Amniotic stem cell (primary cell): ENCODE data around the gene TMEM107.
"Not testable (repeated sequence)": the region's sequence is repeated elsewhere in the genome, so short reads cannot be mapped to it uniquely, and the experiment has no call there.

Experiments used
- DNase-seq: peaks from one replicate; lab custom pipeline; 2025; lab: John Stamatoyannopoulos, UW

Gene TMEM107

DNA sequence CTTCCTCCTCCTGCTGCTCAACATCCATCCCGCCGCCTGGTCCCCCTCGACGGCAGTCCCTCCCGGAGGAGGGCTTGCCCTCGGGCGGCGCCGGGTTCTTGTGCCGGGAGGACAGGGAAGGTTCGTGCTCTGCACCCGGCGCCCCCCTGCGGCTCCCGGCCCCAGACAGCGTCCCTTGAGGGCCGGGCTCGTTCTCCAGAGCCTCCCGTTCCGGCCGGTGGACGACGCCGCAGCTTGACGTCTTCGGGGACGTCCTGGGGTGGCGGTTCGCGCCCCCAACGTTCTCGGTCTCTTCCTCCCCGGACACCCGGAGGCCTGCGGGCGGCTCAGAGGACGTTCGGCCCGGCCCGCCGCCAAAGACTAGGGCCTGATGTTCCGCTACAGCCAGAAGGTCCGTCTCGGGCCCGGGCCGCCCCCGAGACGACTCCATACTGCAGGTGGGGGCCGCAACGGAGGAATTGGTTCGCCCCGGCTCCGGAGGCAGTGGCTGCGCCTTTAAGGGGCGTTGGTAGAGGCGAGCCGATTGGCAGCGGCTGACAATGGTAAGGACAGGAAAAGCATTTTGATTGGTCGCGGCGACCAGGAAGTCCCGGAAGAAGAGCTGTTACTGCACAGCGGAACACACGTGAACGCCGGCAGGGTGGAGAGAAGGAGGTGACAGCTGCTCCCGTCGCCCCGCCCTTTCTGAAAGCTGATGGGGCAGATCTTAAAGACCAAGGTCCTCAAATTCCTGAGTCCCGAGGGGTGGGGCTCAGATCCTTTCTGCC lies 13.7 kb upstream of the TMEM107 start, which contains the start of gene BORCS6:
BORCS6 (minus strand) TSS at position 470 of the 767 bp plus-strand sequence; CDS start at position 430, 40 bp downstream.
- peak; percentile 94 for DNase-seq

DNA sequence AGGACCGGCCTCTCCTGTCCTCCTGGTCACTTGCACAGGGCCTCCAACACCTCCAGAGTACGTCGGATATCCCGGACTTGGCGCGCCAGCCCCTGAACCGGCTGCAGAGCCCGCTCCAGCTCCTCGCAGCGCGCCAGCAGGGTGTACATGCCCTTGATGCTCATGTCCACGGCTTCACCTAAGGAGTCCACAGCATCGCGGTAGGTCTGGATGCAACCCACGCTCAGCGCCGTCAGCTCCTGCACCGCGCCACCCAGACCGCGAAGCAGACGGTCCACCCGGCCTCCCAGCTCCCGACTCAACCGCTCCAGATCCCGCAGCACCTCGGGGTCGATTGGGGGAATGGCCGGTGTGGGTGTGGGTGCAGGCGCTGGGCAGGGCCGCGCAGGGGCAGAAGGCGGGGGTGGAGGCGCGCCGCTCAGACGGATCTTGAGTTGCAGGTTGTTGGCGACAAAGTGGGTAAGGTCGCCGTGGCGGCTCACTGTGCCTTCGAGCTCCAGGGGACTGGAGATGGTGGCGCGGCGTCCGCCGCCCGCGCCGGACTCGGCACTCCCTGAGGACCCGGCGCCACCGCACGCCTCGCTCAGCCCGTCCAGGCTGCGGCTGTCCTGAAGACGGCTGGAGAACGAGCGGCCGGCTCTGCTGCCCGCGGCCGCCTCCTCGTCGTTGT lies 13.0 kb upstream of the TMEM107 start:
- DNase-seq, result no peak

DNA sequence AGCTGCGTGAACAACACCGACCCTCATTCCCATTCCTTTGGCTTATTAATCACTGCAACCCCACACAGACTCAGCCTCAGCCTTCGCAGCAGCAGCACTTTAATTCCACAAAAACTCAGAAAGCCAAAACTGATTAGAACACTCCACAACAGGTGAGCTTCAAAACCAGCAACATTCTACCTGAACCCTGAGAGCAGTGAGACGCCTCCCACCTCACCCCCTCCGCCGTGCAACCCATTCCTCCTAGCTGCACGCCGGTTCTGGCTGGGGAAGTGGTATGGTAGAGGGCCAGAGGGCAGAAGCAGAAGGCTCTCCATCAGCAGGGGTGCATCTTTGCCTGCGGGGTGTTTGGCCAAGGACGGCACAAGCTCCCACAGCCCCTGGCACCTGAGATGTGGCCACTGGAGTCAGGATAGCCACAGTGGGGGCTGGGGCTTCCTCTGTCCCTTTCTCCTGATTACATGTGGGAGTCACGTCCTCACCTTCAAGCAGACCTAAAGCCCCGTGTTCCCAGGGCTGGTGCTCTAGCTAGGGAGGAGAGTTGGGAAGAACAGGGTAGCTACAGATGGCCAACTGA lies 12.2 kb upstream of the TMEM107 start:
- DNase-seq, result no peak

DNA sequence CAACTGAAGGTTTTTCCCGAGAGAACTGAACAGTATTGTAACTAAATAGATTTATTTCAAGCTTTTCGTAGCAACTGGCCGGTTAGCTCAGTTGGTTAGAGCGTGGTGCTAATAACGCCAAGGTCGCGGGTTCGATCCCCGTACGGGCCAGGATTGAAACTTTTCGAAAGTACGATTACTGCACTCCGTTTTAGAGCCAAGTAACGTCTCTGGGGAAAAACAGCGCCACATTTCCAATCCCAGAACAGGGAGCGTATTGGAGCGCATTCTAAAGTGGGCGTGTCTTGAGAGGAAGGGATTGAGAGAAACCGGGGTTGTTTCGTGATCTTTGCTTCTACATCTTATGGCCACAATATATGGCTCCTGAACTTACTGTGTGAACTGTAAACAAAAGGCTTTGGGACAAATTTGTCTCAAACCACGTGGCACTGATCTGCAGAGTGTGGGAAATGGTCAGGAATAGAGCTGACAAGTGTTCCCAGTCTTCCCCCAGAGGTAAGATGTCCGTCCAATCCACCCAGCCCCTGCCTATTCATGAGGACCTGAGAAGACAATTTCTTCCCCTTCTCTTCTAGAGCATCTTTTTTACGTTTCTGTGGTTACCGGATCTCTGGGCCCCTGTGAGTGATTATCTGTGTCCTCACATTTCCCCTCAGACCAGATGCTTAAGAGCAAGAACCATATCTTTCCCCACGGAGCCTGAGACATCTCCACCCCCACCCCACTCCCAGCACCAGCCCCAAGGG lies 11.5 kb upstream of the TMEM107 start:
- DNase-seq, result peak; percentile 99

DNA sequence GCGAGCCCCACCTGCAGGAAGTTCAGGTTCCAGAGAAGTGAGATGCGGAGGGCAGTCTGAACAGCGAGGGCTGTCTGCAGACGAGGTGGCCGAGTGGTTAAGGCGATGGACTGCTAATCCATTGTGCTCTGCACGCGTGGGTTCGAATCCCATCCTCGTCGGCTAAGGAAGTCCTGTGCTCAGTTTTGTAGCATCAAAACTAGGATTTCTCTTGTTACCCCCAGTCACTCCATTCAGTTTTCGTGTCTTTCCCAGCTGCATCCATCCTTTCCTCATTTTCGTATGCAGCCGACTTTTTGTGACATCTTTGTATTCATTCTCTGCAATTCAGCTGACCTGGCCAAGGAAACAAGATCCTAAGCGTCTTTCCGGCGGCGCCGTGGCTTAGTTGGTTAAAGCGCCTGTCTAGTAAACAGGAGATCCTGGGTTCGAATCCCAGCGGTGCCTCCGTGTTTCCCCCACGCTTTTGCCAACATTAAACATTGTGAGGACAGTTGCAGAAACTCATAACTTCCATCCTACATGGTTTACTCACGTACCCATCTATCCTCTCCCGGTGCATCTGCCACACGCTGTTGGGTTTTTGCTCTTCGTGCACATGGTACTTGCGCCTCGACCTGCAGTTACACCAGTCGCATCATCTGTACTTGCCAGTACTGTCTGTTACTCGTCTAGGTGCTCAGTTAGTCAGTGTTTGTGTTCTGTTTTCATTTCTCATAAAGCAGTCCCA lies 10.8 kb upstream of the TMEM107 start:
- DNase-seq, result peak; percentile 96

DNA sequence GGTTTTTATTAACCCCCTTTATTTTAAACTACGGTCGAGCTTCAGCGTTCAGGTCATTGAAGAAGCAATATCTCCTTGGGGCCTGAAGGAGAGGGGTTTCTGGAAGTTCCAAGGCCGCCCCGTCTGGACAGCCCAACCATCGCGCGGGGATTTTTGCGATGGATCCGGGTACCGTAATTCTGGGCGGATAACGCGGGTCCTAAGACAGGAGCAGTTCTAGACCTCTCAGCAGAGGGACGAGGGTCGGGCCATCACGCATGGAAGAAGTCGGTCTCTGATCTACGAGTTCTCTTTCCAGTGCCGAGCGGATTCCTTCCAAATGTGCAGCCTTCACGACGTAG lies 10.2 kb upstream of the TMEM107 start:
- DNase-seq, result no peak

DNA sequence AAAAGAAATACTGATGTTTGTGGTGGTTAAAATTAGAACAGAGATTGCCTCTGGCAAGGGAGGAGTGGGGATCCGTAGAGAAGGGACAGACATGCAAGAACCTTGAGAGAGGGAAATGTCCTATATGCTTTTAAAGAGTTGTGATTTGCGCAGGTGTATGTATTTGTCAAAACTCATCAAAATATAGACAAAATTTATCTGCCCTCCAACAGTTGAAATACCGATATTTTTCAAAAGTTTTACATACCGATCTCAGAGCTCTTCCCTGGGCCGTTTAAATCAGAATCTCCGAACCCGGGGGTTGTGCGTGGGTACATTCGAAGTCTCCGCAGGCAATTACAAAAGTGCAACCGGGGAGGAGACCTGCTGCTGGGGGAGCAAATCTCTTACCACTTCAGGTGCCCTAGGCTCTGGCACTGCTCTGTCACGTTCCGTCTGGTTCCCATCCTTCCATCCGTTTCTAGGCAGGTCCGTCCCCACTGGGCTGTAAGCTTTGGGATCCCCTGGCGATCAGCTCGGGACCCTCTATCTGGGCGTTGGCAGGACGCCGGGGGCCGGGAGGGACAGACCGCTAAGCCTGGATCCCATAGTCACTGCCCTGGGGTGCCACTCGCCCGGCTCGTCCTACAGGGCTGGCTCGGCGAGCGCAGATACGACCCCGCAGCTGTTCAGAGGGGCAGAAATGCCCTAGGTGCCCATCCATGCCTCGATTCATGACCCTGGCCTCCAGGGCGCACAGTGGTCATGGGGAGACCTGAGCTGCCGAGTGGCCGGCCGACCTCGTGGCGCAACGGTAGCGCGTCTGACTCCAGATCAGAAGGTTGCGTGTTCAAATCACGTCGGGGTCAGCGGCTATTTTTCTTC lies 9.6 kb upstream of the TMEM107 start:
- no peak for DNase-seq

DNA sequence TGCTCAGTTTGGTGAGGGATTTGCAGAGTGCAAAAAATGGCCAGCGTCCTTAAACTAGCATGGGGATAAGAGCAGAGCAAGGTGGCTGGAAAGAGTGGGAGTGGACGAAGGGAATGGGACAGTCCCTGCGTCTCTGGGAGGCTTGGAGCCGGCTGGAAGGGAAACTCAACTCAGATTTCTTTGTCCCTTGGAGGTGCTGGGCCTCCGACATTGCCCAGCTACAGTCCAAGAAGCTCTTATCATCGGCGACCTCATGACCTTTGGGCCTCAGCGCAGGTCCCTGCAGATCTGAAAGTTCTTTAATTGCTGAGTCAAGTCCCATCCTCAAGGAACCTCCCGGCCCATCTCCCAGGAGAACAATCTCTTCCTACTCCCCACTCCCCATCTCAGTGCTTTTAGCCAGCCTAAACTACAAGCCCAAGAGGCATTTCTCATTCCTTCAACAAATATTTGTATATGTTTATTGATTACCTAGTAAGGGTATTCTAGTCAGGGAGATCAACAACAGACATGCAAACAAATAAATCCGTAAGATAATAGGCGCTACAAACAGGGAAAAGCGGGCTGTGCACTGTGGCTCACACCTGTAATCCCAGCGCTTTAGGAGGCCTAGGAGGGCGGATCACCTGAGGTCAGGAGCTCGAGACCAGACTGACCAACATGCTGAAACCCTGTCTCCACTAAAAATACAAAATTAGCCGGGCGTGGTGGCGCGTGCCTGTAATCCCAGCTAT lies 985 bp upstream of the TMEM107 start:
- no peak for DNase-seq

DNA sequence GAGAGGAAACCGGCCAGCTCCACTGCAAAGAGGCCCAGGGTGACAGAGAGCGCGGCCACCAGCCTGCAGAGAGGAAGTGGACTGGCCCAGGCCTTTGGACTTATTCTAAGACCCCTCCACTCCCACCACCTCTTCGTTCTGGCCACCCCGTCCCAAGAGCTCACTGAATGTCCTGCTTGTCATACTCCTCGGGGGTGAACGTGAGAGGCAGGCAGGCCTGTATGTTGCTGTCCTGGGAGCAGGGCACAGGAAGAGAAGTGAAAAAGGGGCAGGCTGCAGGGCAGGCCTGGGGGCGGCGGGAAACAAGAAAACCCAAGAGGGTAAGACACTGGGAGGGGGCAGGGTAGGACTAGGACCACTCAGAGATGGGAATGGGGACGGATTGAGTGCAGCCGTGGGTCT lies 384 bp downstream of the TMEM107 start:
- no peak for DNase-seq

DNA sequence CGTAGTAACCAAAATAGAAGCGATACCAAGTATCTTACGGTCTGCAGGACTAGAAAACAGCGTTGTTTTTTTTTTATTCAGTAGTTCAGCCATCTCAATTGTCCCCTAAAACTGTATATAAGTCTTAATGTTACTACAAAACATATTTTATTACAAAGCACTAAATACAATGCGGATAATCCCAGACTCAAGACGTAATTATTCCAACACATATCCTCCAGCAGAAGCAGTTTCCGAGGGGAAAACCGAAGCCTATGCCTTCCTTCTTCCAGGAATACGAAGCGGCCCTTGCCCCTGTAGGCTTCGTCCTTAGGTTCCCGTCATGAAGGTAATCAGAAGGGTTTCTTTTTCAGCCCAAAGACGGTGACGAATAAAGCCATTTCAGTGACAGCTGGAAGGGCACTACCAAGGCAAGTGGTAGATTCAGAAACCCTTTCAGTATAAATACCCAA lies 2.3 kb downstream of the TMEM107 start:
- no peak for DNase-seq

DNA sequence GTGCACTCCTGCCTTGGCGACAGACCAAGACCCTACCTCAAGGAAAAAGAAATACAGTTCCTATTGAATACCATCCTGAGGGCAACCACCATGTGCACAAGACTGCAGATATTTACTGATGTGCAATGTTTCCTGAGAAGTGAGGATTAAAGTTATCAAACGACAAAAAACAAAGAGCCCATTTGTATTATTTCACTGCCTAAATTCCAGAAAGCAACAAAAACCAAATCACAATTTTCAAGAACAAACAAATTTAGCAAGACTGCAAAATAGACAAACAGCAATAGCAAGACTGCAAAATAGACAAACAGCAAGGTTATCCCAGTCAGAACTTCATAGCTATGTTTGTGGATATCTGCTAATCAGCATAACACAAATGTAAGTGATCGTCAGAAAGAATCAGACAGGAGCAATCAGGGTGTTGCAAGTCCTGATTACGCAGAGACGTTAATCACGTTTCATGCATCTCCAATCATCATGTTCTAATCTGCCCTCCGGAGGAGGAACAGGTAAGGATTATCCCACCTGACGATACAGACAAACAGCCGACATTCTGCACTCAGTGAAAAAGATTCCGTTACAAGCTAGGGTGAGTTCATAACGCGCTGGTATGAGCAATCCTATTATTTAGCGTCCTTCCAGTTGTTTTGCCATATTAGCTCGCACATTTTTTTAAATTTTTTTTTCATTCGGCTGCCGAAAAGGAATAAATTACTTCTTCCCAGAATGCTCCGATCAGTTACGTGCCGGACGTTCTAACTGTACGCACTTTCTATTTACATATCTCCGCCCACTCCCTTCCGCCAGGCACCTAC lies 2.9 kb downstream of the TMEM107 start:
- DNase-seq, result peak; percentile 91

DNA sequence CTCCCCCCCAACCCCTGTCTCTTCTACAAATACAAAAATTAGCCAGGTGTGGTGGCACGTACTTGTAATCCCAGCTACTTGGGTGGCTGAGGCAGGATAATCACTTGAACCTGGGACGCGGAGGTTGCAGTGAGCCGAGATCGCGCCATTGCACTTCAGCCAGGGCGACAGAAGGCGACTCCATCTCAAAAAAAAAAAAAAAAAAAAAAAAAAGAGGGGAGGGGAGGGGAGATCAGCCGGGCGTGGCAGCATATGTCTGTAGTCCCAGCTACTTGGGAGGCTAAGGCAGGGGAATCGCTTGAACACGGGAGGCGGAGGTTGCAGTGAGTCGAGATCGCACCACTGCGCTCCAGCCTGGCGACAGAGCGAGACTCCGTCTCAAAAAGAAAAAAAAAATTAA lies 6.0 kb downstream of the TMEM107 start:
- DNase-seq, result not testable (repeated sequence)

DNA sequence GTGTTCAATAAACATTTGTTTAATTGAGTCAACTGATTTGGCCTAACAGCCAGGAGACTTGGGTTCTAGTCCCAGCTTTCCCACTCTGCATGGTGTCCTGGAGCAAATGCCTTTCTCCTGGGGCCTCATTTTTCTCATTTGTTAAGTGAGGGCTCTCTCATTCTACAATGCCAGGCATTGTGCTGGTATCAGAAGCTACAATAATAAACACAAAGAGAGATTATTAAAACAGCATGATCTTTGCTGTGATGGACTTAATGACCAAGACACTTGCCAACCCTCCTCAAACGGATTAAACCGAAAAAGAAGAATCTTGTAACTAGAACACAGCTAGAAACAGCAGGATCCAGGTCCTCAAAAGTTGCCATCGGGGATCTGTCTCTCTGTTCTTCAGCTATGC lies 8.7 kb downstream of the TMEM107 start:
- DNase-seq, result no peak

DNA sequence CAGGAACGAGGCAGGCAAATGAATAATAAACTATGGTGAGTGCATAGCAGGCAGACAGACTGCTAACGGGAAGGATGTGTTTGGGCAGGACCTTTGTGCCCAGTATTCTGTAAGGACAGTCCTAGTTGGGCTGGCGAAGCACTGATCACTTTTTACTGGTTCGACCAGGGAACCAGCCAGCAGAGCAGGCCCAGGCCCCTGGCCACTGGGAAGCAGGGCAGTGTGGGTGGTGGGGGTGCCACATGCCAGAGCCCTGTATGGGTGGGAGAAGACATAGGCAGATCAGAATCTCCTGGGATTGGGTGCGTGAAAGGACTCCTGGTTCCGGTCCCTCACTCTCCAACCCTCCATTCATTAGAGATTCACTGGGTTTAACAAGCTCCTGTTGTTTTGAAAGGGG lies 9.4 kb downstream of the TMEM107 start:
- DNase-seq, result no peak

DNA sequence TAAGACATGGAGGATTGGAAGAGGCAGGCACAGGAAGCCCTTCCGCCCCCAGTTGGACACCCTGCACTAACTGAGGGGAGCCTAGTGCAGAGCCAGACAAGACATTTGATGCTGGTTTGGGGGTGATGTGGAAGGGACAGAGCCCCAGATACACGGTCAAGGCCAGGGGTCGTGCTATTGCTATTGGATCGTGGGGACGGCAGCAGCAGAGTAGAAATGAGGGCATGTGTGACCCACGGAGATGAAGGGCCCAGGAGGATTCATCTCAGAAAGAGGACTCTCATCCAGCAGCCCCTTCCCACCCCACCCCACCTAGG lies 11.4 kb downstream of the TMEM107 start:
- DNase-seq, result no peak

DNA sequence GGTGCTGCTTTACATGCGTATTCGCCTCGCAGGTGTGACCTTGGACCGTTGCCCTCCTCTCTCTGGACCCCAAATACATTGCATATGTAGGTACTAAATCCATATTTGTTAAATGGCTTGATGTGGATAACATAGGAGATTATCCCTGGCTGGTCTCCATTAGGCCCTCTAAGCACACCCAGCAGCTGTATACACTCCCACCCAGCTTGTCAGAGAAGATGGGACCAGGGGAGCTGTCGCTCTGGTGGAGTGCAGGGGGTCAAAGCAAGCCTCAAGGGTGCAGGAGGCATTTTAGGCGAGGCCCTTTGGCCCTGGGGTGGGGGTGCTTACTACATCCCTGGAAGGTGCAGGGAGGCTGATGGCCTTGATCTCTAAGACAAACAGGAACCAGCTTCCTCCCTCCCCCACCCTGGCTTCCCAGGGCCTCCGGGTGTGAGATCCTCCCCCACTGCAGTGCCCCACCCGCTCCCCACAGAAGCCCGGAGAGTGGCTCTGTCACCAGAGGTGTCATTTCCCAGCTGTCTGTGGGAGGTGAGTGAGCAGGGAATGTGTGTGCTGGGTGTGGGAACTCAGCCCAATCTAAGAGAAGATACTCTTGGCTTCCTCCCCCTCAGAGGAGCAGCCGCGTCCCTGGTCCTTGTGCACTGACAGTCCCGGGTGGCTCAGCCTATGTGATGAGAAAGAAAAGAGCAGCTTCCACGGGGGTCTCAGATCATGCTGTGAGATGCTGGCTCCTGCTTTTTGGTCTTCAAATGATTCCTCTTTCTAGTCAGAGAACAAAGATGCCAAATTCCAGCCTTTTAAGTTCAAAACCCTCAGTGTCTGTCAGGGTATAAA lies 12.0 kb downstream of the TMEM107 start:
- no peak for DNase-seq

DNA sequence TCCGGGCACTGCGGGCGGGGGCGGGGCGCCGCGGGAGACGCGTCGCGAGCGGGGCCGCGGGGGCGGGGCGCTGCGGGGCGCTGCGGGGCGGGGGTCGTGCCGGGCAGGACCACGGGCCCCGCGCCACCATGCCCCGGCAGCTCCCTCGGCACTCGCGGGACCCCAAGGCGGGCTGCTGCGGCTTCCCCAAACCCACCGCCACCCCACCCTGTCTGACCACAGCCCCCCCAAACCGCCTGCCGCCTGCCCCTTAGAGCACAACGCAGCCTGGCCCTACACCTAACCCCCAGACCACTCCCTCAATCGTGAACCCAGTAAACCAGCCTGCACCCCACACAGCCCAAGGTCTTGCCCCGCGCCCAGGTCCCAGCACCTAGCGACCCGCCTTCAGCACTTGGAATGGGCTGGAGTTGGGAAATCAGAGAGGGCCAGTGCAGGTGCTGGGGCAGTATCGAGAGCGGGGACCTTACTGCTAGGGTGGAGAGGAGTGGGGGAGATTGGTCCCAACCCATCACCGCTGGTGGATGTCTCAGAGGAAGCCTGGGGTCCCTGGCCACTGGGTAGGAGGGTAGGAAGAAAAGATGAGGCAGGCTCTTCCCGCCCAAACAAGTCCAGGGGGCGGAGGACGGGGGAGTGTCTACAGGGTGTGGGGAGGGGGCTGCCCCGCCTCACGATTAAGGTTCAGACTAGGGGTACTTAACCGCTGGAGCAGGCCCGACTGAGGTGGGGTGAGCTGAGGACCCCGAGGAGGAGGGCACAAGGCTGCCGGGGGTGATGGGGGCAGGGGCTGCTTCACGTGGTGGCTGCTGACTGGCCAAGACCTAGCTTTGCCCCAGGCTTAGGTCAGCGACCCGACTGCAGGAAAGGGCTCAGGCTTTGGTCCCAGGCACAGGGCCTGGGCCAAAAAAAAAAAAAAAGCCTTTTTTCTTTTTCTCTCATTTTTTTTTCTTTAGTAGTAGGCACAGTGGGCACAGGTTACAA lies 12.9 kb downstream of the TMEM107 start:
- no peak for DNase-seq
